A549 (cell line): Measurements from ENCODE around the gene SLC22A23. TPM values are rescaled to one million over a fixed set of nuclear protein-coding genes. Genes with fewer than 3 reads are reported as not detected.

Experiments used
- ATAC-seq, 2 experiments: fragments of 200-7000 bp in 1 of 2; fragments of >200 bp in 1 of 2; cut with Nextera tagmentation in 1 of 2; cut with Tn5 transposase in 1 of 2; 3 replicates each; pipeline versions ENCODE4 v1.8.0 to v1.9.1; 2018 to 2020; ENCODE audit warnings: mild to moderate bottlenecking in 1 of 2, moderate library complexity in 1 of 2
- CTCF ChIA-PET: fragments of 300-600 bp; sonication (Branson Sonifier 250); formaldehyde crosslinking; extraction: SDS; loops from one replicate; lab custom pipeline; 2021; ENCODE audit warnings: antibody characterized with exemption, inconsistent platforms; lab: Yijun Ruan, JAX
- POLR2A ChIA-PET: fragments of 350-600 bp; formaldehyde crosslinking; extraction: SDS; loops from one replicate; lab custom pipeline; 2021; ENCODE audit warnings: antibody characterized with exemption, inconsistent platforms; lab: Yijun Ruan, JAX
- DNase-seq, 2 experiments: peaks; one replicate each; pipeline versions ENCODE4 v3.0.0 to v3.0.0-alpha.2; 2011 to 2016; ENCODE audit warnings: low read depth in 1 of 2, low spot score in 1 of 2
- FAIRE-seq: peaks from 2 replicates; lab custom pipeline; 2011; peaks lifted over from hg19 to GRCh38; lab: Jason Lieb, UNC
- H3K27ac ChIP-seq, 2 experiments: fragments of >200 bp; sonication (Bioruptor Twin); formaldehyde crosslinking; 3 replicates each; pipeline ENCODE4 v1.5.1; 2016 to 2017
- H3K4me1 ChIP-seq: fragments of >200 bp; sonication (Bioruptor Twin); formaldehyde crosslinking; 3 replicates; pipeline ENCODE4 v1.6.1; 2016
- H3K4me2 ChIP-seq: fragments of >200 bp; sonication (Bioruptor Twin); formaldehyde crosslinking; 3 replicates; pipeline ENCODE4 v1.6.1; 2016
- H3K4me3 ChIP-seq: fragments of >200 bp; sonication (Bioruptor Twin); formaldehyde crosslinking; 3 replicates; pipeline ENCODE4 v1.5.1; 2016
- H3K9me3 ChIP-seq: fragments of >200 bp; sonication (Bioruptor Twin); formaldehyde crosslinking; 3 replicates; pipeline ENCODE4 v1.6.1; 2016
- CEBPB ChIP-seq, 2 experiments: fragments of >200 bp in 1 of 2; sonication (Bioruptor Twin) in 1 of 2; formaldehyde crosslinking in 1 of 2; IDR thresholded peaks; 2 replicates each; pipeline ENCODE4 v1.6.1; 2012 to 2016
- CHD2 ChIP-seq: fragments of 150-350 bp; IDR thresholded peaks from 2 replicates; pipeline ENCODE4 v1.6.1; 2014; ENCODE audit warnings: low read length; ENCODE audit not compliant: partially characterized antibody
- CHD4 ChIP-seq: fragments of 200-600 bp; sonication (generic); IDR thresholded peaks from 2 replicates; pipeline ENCODE4 v1.6.1; 2016; ENCODE audit warnings: antibody characterized with exemption, mild to moderate bottlenecking, borderline replicate concordance
- EHMT2 ChIP-seq: fragments of 200-600 bp; sonication (generic); IDR thresholded peaks from 2 replicates; pipeline ENCODE4 v1.6.1; 2016; ENCODE audit warnings: antibody characterized with exemption, low read depth, mild to moderate bottlenecking, moderate library complexity
- FOSL2 ChIP-seq, 2 experiments: fragments of 450-650 bp in 1 of 2; fragments of >200 bp in 1 of 2; sonication (Bioruptor Twin) in 1 of 2; formaldehyde crosslinking; IDR thresholded peaks; 2 replicates each; pipeline versions ENCODE4 v1.5.0 to v1.6.1; 2016 to 2020; ENCODE audit warnings: mild to moderate bottlenecking in 1 of 2, moderate library complexity in 1 of 2
- GATA3 ChIP-seq: IDR thresholded peaks from 2 replicates; pipeline ENCODE4 v1.6.1; 2012; ENCODE audit warnings: borderline replicate concordance
- HDAC2 ChIP-seq: fragments of 200-600 bp; sonication (generic); IDR thresholded peaks from 2 replicates; pipeline ENCODE4 v1.6.1; 2016
- HOXA7 ChIP-seq: fragments of 250-450 bp; sonication (Bioruptor Pico); IDR thresholded peaks from 2 replicates; pipeline ENCODE4 v1.5.0; 2020; ENCODE audit warnings: mild to moderate bottlenecking, moderate library complexity
- HOXB13 ChIP-seq: fragments of 250-450 bp; sonication (Bioruptor Pico); IDR thresholded peaks from 2 replicates; pipeline ENCODE4 v1.5.0; 2020; ENCODE audit warnings: low read depth, mild to moderate bottlenecking, moderate library complexity
- KDM5A ChIP-seq: fragments of 200-600 bp; sonication (generic); IDR thresholded peaks from 2 replicates; pipeline ENCODE4 v1.6.1; 2016; ENCODE audit warnings: antibody characterized with exemption, mild to moderate bottlenecking
- MAFK ChIP-seq: fragments of 450-650 bp; IDR thresholded peaks from 2 replicates; pipeline ENCODE4 v1.6.1; 2014; ENCODE audit not compliant: partially characterized antibody
- MAZ ChIP-seq: fragments of 150-350 bp; IDR thresholded peaks from 2 replicates; pipeline ENCODE4 v1.6.1; 2014; ENCODE audit warnings: antibody characterized with exemption, low read depth, low read length, borderline replicate concordance
- NFE2L2 ChIP-seq: fragments of 150-350 bp; conservative IDR thresholded peaks from 2 replicates; pipeline ENCODE4 v1.6.1; 2014; ENCODE audit warnings: low read length
- NPAS2 ChIP-seq: fragments of 250-450 bp; sonication (Bioruptor Pico); IDR thresholded peaks from 2 replicates; pipeline ENCODE4 v1.8.0; 2022; ENCODE audit warnings: mild to moderate bottlenecking, moderate library complexity, borderline replicate concordance
- NR3C1 ChIP-seq: fragments of >200 bp; sonication (Bioruptor Twin); formaldehyde crosslinking; IDR thresholded peaks from 3 replicates; pipeline ENCODE4 v1.6.1; 2017
- PHF8 ChIP-seq: fragments of 200-600 bp; sonication (generic); IDR thresholded peaks from 2 replicates; pipeline ENCODE4 v1.6.1; 2016; ENCODE audit warnings: low read depth, mild to moderate bottlenecking, antibody characterized with exemption, moderate library complexity, borderline replicate concordance
- POLR2A ChIP-seq: IDR thresholded peaks from 2 replicates; pipeline ENCODE4 v1.6.1; 2012; ENCODE audit warnings: mild to moderate bottlenecking, low read length
- RARB ChIP-seq: fragments of 250-450 bp; sonication (Bioruptor Pico); IDR thresholded peaks from 2 replicates; pipeline ENCODE4 v1.8.0; 2021; ENCODE audit warnings: mild to moderate bottlenecking, moderate library complexity
- RCOR1 ChIP-seq: fragments of 150-350 bp; IDR thresholded peaks from 2 replicates; pipeline ENCODE4 v1.6.1; 2014; ENCODE audit warnings: antibody characterized with exemption, low read length, low read depth
- RFX5 ChIP-seq: fragments of 450-650 bp; IDR thresholded peaks from 2 replicates; pipeline ENCODE4 v1.7.1; 2014; ENCODE audit warnings: antibody characterized with exemption, mild to moderate bottlenecking, moderate library complexity
- RNF2 ChIP-seq: fragments of 200-600 bp; sonication (generic); IDR thresholded peaks from 2 replicates; pipeline ENCODE4 v1.6.1; 2016; ENCODE audit warnings: low read depth, mild to moderate bottlenecking, antibody characterized with exemption, moderate library complexity, borderline replicate concordance
- SMC3 ChIP-seq: fragments of >200 bp; sonication (Bioruptor Twin); formaldehyde crosslinking; IDR thresholded peaks from 3 replicates; pipeline ENCODE4 v1.6.1; 2018; ENCODE audit warnings: inconsistent platforms
- ZC3H11A ChIP-seq: fragments of 450-650 bp; IDR thresholded peaks from 2 replicates; pipeline ENCODE4 v1.6.1; 2014; ENCODE audit warnings: antibody characterized with exemption, mild to moderate bottlenecking
- WGBS: methylation state at CpG from one replicate; pipeline ENCODE4 v1.1.6; 2017; ENCODE audit errors: missing lambda C conversion rate; 5-methylcytosine and 5-hydroxymethylcytosine counted together
- polyA plus RNA-seq, 4 experiments: library from polyadenylated mRNA; depleted of rRNA in 3 of 4; stranded (reverse); fragments of >200 nt; fragmentation: RNase III in 1 of 4; extraction: RNeasy Plus Mini Kit Qiagen cat#74134 plus additional on column Dnase treatment in 1 of 4; gene quantifications; 2 replicates in 3 of 4; 3 replicates in 1 of 4; pipeline ENCODE4 v1.2.3, GENCODE V29; 2011 to 2017
- TF ChIP-seq, protein P1 (sequence below): IDR thresholded peaks from 2 replicates; pipeline ENCODE4 v1.6.1; 2012; ENCODE audit warnings: low read depth, borderline replicate concordance
- TF ChIP-seq, protein P2 (sequence below): fragments of >200 bp; sonication (Bioruptor Twin); formaldehyde crosslinking; IDR thresholded peaks from 3 replicates; pipeline ENCODE4 v1.5.1; 2016
- TF ChIP-seq, protein P3 (sequence below): fragments of 450-650 bp; IDR thresholded peaks from 2 replicates; pipeline ENCODE4 v1.6.1; 2014; ENCODE audit warnings: antibody characterized with exemption

SLC22A23 gene
- polyA plus RNA-seq, 2 of the 4 experiments (the other 2 are of a cell fraction) = 4.4 to 6.2 TPM

DNA sequence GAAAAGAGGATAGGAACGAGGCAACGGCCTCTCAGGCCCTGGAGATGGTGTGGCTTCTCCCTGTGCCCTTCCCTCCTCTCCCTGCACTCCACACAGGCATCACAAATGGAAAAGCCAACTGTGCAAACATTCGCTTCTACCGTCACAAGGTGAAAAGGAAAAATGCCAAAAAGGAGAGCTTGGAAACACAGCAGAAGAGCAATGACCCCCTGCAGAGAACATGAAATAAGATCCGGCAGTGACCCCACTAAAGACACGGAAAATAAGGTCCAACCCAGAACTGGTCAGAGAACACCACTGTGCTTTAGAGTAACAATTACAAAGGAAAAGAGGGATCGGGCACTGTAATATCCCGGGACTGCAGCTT lies 63.0 kb downstream of the SLC22A23 start:
- Histone ChIP-seq H3K4me1 (peaks cover 78% of the 10 kb centered on the region), H3K27ac (peak overlapping the region in 1 of 2 experiments; percentile 82; a peak in 4 of 6 replicates), H3K9me3 (no peaks in the 10 kb centered on the region), H3K4me2 (peak overlapping the region; percentile 37), H3K4me3 (no peak overlapping the region)
- TF ChIP-seq, protein P1, sequence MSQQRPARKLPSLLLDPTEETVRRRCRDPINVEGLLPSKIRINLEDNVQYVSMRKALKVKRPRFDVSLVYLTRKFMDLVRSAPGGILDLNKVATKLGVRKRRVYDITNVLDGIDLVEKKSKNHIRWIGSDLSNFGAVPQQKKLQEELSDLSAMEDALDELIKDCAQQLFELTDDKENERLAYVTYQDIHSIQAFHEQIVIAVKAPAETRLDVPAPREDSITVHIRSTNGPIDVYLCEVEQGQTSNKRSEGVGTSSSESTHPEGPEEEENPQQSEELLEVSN = no peak
- TF ChIP-seq PHF8 (no peak), RARB (CRISPR knock-in tag) (no peak), HDAC2 (no peak), MAFK (no peak), GATA3 (no peak), HOXA7 (CRISPR knock-in tag) (no peak), SMC3 (no peak), FOSL2 (IDR thresholded peaks at IDR 0.05) (no peak), FOSL2 (CRISPR knock-in tag; IDR thresholded peaks at IDR 0.05) (no peak), EHMT2 (no peak), NR3C1 (no peak)
- TF ChIP-seq, protein P2, sequence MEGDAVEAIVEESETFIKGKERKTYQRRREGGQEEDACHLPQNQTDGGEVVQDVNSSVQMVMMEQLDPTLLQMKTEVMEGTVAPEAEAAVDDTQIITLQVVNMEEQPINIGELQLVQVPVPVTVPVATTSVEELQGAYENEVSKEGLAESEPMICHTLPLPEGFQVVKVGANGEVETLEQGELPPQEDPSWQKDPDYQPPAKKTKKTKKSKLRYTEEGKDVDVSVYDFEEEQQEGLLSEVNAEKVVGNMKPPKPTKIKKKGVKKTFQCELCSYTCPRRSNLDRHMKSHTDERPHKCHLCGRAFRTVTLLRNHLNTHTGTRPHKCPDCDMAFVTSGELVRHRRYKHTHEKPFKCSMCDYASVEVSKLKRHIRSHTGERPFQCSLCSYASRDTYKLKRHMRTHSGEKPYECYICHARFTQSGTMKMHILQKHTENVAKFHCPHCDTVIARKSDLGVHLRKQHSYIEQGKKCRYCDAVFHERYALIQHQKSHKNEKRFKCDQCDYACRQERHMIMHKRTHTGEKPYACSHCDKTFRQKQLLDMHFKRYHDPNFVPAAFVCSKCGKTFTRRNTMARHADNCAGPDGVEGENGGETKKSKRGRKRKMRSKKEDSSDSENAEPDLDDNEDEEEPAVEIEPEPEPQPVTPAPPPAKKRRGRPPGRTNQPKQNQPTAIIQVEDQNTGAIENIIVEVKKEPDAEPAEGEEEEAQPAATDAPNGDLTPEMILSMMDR = no peak
- TF ChIP-seq, protein P3, sequence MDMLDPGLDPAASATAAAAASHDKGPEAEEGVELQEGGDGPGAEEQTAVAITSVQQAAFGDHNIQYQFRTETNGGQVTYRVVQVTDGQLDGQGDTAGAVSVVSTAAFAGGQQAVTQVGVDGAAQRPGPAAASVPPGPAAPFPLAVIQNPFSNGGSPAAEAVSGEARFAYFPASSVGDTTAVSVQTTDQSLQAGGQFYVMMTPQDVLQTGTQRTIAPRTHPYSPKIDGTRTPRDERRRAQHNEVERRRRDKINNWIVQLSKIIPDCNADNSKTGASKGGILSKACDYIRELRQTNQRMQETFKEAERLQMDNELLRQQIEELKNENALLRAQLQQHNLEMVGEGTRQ = no peak
- DNase-seq (no peak), ATAC-seq (no peak), FAIRE-seq (no peak)
- POLR2A ChIA-PET = no interaction called here
- CTCF ChIA-PET = no interaction called here
- WGBS = 65% methylated on average over 8 of the region's 8 CpGs

DNA sequence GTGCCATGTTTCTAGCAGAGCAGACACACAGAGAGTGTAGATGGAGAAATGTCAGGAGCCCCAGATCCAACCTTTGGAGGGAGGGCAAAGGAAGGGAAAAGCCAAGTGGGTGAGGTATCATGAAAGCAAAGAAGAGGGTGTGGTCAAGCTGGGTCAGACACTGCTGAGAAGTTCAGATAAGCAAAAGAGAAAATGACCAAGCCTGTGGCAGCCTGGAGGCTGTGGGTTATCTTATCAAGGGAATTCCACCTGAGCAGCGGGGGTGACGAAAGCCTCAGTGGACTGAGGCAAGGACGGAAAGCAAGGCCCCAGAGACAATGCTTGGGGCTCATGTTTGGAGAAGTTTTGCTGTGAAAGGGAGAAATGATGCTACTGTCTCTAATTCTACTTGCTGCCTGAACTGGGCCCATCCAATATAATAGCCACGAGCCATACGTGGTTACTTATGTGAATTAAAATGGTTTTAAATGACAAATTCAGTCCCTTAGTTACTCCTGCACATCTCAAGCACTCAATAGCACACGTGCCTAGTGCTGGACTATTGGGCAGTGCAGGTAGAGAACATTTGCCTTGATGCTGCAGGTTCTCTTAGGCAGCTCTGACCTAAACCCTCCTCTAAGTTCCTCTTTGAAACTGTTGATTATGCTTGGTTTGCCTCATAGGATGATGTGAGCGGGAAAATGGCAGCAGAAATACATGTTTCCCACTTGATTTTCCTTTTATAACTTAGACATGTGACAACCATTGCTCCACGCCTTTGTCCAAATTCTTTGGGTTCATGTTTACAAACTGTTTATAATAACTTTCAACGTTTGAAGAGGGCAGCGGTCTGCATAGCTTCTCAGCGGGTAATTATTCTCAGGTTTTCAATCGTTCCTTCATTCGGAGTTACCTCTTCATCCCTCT lies 63.7 kb downstream of the SLC22A23 start:
- POLR2A ChIA-PET = no interaction called here

DNA sequence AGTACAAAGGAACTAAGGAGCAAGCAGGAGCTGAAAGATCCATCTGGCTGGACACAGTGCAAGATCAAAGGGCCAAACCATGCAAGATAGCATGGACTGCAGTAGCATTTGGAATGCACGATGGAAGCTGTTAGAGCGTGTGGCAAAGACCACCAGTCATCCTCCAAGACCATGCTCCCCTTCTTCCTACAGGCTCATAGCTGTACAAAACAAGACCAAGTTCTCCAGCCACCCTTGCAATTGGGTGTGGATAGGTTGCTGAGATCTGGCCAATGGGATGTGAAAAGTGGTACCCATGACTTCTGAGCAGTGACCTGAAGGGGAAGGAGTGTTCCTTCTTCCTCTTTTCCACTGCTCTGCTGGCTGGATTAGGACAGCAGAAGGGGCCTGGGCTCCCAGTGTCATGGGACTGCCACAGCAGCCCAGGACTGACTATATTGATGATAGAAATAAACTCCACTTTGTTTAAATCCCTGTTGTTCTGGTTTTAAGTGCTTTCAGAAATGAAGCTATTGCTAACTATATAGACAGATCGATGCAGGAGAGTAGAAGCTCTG lies 64.9 kb downstream of the SLC22A23 start:
- Histone ChIP-seq H3K4me3 (no peak overlapping the region), H3K9me3 (no peaks in the 10 kb centered on the region), H3K27ac (peak overlapping the region in 1 of 2 experiments; percentile 30; a peak in 2 of 6 replicates), H3K4me1 (peaks cover 60% of the 10 kb centered on the region), H3K4me2 (no peak overlapping the region)
- no peak for DNase-seq
- 87% methylated on average over 3 of the region's 3 CpGs for WGBS
- ChIA-PET CTCF (no interaction called here), POLR2A (no interaction called here)
- TF ChIP-seq RCOR1 (no peak), MAFK (no peak), RNF2 (no peak), CHD2 (no peak), HDAC2 (no peak), CEBPB (IDR thresholded peaks at IDR 0.05) (no peak), NFE2L2 (no peak), EHMT2 (no peak), MAZ (no peak), ZC3H11A (no peak), KDM5A (no peak)
- ATAC-seq = no peak
- no peak for FAIRE-seq

More for the DNA sequence above, 63.7 kb downstream of the SLC22A23 start:
- WGBS = 79% methylated on average over 13 of the region's 13 CpGs
- TF ChIP-seq FOSL2 (IDR thresholded peaks at IDR 0.05) (no peak), FOSL2 (CRISPR knock-in tag; IDR thresholded peaks at IDR 0.05) (no peak), HOXB13 (CRISPR knock-in tag) (no peak), RFX5 (no peak), CHD2 (no peak), POLR2A (no peak), NPAS2 (CRISPR knock-in tag) (no peak), MAZ (no peak), CHD4 (no peak), RARB (CRISPR knock-in tag) (no peak), RCOR1 (no peak)
- TF ChIP-seq, all 56 proteins: peak for 0
- ATAC-seq (no peak), FAIRE-seq (no peak), DNase-seq (no peak)
- H3K4me1 ChIP-seq = peaks cover 72% of the 10 kb centered on the region
- CTCF ChIA-PET = no interaction called here
- no peak overlapping the region for H3K4me3 ChIP-seq
- no peaks in the 10 kb centered on the region for H3K9me3 ChIP-seq
- H3K4me2 ChIP-seq = peak overlapping the region; percentile 37
- peak overlapping the region; percentile 37 to 82; a peak in 5 of 6 replicates for H3K27ac ChIP-seq
